ENCODE data around the gene MAD2L1BP. TPM values are rescaled to one million over a fixed set of nuclear protein-coding genes. Genes with fewer than 3 reads are reported as not detected.
"Not testable (repeated sequence)": the region's sequence is repeated elsewhere in the genome, so short reads cannot be mapped to it uniquely, and the experiment has no call there.

The MAD2L1BP gene
- total RNA-seq, result 34.8 and 39.0 TPM in 2 replicates

- no peaks in the 10 kb centered on the region for H3K9me3 Mint-ChIP-seq
- peak within 1 kb of the TSS; percentile 94 for H3K4me3 Mint-ChIP-seq
- H3K27me3 Mint-ChIP-seq (ENCODE audit: insufficient read depth), result no peaks in the 10 kb centered on the region
- H3K4me1 Mint-ChIP-seq (ENCODE audit: low read depth), result peaks cover 52% of the 10 kb centered on the region
- peak; percentile 88 for DNase-seq (ENCODE audit: low spot score)
- peak within 1 kb of the TSS; percentile 90 for H3K27ac Mint-ChIP-seq
- intact Hi-C loops (cut with micrococcal nuclease), result loop anchor here (1.0 to 10.0 kb wide), 5 partner anchors 10 to 1901 kb away; partner anchors contain the start of genes MRPS18A, RSPH9 and TFEB
- H3K36me3 Mint-ChIP-seq (ENCODE audit: low read depth), result peaks cover 28% of the 10 kb centered on the region
Observed at GRCh38 chr6:43635387-43636307, at the start of gene MAD2L1BP. TSS of gene MAD2L1BP (plus strand) at chr6:43635840. CDS start at chr6:43635876, 36 bp downstream.

DNA sequence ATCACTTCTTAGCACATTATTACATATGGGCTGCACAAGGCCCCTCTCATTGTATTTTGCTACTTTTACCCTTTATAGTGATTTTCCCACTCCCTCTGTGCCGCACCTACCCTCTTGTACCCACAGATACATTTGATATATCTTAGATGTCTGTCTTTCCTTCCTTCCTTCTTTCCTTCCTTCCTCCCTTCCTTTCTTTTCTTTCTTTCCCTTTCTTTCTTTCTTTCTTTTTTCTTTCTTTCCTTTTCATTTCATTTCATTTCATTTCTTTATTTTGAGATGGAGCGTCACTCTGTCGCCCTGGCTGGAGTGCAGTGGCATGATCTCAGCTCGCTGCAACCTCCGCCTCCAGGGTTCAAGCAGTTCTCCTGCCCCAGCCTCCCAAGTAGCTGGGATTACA is 47.4 kb upstream of the MAD2L1BP start:
- no peaks in the 10 kb centered on the region for H3K27me3 Mint-ChIP-seq (ENCODE audit: insufficient read depth)
- H3K36me3 Mint-ChIP-seq (ENCODE audit: low read depth), result peaks cover 57% of the 10 kb centered on the region
- DNase-seq (ENCODE audit: low spot score), result no peak
- H3K27ac Mint-ChIP-seq, result no peak overlapping the region
- peaks cover 37% of the 10 kb centered on the region for H3K4me1 Mint-ChIP-seq (ENCODE audit: low read depth)
- H3K4me3 Mint-ChIP-seq, result no peak overlapping the region
- intact Hi-C loops (cut with micrococcal nuclease), result no loop called here
- no peaks in the 10 kb centered on the region for H3K9me3 Mint-ChIP-seq

DNA sequence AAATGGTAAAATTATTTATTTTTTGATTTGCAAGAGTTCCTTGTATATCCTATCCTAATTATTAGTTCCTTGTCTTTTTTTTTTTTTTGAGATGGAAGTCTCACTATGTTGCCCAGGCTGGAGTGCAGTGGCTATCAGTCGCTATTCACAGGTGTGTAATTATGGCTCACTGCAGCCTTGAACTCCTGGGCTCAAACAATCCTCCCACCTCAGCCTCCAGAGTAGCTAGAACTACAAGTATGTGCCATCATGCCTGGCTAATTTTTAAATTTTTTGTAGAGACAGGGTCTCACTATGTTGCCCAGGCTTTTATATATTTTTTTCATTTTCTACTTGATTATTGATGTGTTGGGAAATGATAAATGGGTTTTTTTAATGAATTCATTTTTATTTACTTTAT is 46.1 kb upstream of the MAD2L1BP start:
- H3K27me3 Mint-ChIP-seq (ENCODE audit: insufficient read depth); DNase-seq (ENCODE audit: low spot score); H3K9me3 Mint-ChIP-seq; H3K4me3 Mint-ChIP-seq; H3K27ac Mint-ChIP-seq; intact Hi-C loops (cut with micrococcal nuclease): not testable (repeated sequence)
- peaks cover 46% of the 10 kb centered on the region for H3K36me3 Mint-ChIP-seq (ENCODE audit: low read depth)
- H3K4me1 Mint-ChIP-seq (ENCODE audit: low read depth), result peaks cover 23% of the 10 kb centered on the region

GRCh38 chr6:43593938-43594337 is 41.7 kb upstream of the MAD2L1BP start:
- intact Hi-C loops (cut with micrococcal nuclease), result no loop called here
- no peaks in the 10 kb centered on the region for H3K9me3 Mint-ChIP-seq
- no peaks in the 10 kb centered on the region for H3K4me1 Mint-ChIP-seq (ENCODE audit: low read depth)
- H3K36me3 Mint-ChIP-seq (ENCODE audit: low read depth), result peaks cover 28% of the 10 kb centered on the region
- no peak overlapping the region for H3K4me3 Mint-ChIP-seq
- H3K27ac Mint-ChIP-seq, result no peak overlapping the region
- no peak for DNase-seq (ENCODE audit: low spot score)
- H3K27me3 Mint-ChIP-seq (ENCODE audit: insufficient read depth), result no peaks in the 10 kb centered on the region

DNA sequence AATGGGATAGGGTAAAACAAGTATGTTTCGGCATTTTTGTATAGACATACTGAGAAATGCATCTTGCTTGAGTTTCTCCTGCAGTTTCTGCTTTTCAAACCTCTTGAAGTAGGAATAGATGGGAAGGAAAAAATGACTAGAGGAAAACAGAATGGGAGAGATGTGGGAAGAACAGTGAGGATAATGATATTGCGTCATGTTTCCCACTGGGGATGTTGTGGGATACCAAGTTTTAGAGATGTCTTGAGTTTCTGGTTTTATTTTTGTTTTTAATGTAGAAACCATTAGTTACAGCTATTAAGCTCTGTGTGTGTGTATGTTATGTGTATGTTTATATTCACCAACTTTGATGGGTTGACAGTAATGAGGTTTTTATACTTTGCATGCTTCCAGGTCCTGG is 35.0 kb upstream of the MAD2L1BP start:
- no peak overlapping the region for H3K4me3 Mint-ChIP-seq
- no peaks in the 10 kb centered on the region for H3K27me3 Mint-ChIP-seq (ENCODE audit: insufficient read depth)
- no peak overlapping the region for H3K27ac Mint-ChIP-seq
- DNase-seq (ENCODE audit: low spot score), result no peak
- H3K9me3 Mint-ChIP-seq, result no peaks in the 10 kb centered on the region
- H3K4me1 Mint-ChIP-seq (ENCODE audit: low read depth), result no peaks in the 10 kb centered on the region
- intact Hi-C loops (cut with micrococcal nuclease), result no loop called here
- peaks cover 32% of the 10 kb centered on the region for H3K36me3 Mint-ChIP-seq (ENCODE audit: low read depth)

- H3K4me3 Mint-ChIP-seq, result no peak overlapping the region
- no peak for DNase-seq (ENCODE audit: low spot score)
- intact Hi-C loops (cut with micrococcal nuclease), result no loop called here
- H3K27me3 Mint-ChIP-seq (ENCODE audit: insufficient read depth), result no peaks in the 10 kb centered on the region
- peaks cover 34% of the 10 kb centered on the region for H3K36me3 Mint-ChIP-seq (ENCODE audit: low read depth)
- no peaks in the 10 kb centered on the region for H3K9me3 Mint-ChIP-seq
- peaks cover 4% of the 10 kb centered on the region for H3K4me1 Mint-ChIP-seq (ENCODE audit: low read depth)
- H3K27ac Mint-ChIP-seq, result no peak overlapping the region
Observed at GRCh38 chr6:43604174-43604573, 31.5 kb upstream of the MAD2L1BP start.

DNA sequence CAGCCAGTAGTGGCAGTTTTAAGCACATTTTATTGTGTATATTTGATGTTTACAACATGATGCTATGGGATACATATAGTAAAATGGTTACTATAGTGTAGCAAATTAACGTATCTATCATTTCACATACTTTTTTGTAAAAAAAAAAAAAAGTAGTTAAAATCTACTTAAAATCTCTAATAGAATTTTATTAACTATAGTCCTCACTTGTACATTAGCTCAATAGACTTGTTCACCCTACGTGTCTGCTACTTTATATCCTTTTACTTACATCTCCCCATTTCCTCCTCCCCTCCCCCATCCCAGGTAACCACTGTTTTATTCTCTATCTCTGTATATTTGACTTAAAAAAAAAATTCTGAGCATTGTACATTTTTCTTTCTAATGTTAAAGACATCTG is 29.6 kb upstream of the MAD2L1BP start:
- H3K4me1 Mint-ChIP-seq (ENCODE audit: low read depth), result peaks cover 4% of the 10 kb centered on the region
- no peaks in the 10 kb centered on the region for H3K9me3 Mint-ChIP-seq
- DNase-seq (ENCODE audit: low spot score), result no peak
- peaks cover 38% of the 10 kb centered on the region for H3K36me3 Mint-ChIP-seq (ENCODE audit: low read depth)
- H3K27ac Mint-ChIP-seq, result no peak overlapping the region
- no peak overlapping the region for H3K4me3 Mint-ChIP-seq
- H3K27me3 Mint-ChIP-seq (ENCODE audit: insufficient read depth), result no peaks in the 10 kb centered on the region
- intact Hi-C loops (cut with micrococcal nuclease), result no loop called here

DNA sequence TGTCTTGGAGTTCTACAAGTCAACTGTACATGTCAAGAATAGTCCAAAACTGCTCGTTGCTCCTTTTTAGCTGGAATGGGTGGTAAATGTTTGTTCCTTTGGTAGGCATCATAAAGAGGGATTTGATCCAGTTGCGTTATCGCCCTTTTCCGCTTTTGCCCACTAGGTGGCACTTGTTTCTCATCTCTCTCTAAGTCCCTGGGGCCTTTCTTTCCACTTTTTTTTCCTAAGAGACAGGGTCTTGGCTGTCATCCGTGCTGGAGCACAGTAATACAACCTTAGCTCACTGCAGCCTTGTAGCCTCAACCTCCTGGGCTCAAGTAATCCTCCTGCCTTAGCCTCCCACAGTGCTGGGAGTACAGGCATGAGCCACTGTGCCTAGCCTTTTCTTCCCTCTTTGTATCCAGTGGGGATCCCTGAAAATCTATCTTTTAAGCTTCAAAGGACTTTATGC is 27.3 kb upstream of the MAD2L1BP start:
- intact Hi-C loops (cut with micrococcal nuclease), result loop anchor here (1.0 to 2.0 kb wide), 2 partner anchors 18 to 471 kb away; no protein-coding TSS in a partner anchor
- Mint-ChIP-seq H3K27me3 (ENCODE audit: insufficient read depth) (no peaks in the 10 kb centered on the region), H3K27ac (peak overlapping the region; percentile 18), H3K4me1 (ENCODE audit: low read depth) (peaks cover 4% of the 10 kb centered on the region), H3K9me3 (no peaks in the 10 kb centered on the region), H3K4me3 (no peak overlapping the region), H3K36me3 (ENCODE audit: low read depth) (peaks cover 37% of the 10 kb centered on the region)
- DNase-seq (ENCODE audit: low spot score), result no peak

DNA sequence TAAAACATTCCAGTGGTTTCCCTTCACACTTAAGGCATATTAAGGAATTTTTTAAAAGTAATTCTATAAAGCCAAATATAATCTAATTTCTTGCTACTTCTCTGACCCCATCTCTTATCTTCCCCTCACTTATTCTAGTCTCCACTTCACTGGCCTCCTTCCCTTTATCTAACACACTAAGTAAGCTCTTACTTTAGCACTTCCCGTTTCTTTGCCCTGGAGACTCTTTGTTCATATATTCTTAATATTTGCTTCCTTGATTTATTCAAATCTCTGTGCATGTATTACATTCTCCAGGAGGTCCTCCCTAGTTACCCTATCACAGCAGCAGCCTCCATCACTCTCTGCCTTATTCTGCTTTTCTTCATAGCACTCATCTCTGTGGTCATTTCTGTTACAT is 26.8 kb upstream of the MAD2L1BP start:
- Mint-ChIP-seq H3K27me3 (ENCODE audit: insufficient read depth) (no peaks in the 10 kb centered on the region), H3K4me1 (ENCODE audit: low read depth) (peaks cover 4% of the 10 kb centered on the region), H3K36me3 (ENCODE audit: low read depth) (peaks cover 36% of the 10 kb centered on the region), H3K4me3 (no peak overlapping the region), H3K9me3 (no peaks in the 10 kb centered on the region), H3K27ac (peak overlapping the region; percentile 21)
- no peak for DNase-seq (ENCODE audit: low spot score)
- intact Hi-C loops (cut with micrococcal nuclease), result loop anchor here (1.0 to 2.0 kb wide), 2 partner anchors 18 to 470 kb away; no protein-coding TSS in a partner anchor

DNA sequence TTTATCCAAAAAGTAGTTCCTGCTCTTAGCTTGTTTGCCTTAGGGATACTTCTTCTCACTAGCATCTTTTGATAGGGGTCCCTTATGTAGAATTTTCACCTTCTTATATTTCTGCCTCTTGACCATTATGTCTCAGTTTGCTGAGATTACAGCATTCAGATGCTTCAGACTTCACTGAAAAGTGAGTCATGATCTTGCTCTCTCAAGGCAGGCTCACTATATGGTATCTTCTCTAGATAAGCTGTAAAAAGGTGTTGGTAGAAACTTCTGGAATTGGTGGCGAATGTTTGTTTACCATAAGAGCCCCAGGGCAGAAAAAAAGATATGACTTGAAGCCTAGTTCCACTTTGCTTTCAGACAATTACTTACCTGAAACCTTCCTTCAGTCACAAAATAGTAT is 26.2 kb upstream of the MAD2L1BP start:
- no peak for DNase-seq (ENCODE audit: low spot score)
- peaks cover 4% of the 10 kb centered on the region for H3K4me1 Mint-ChIP-seq (ENCODE audit: low read depth)
- no peaks in the 10 kb centered on the region for H3K27me3 Mint-ChIP-seq (ENCODE audit: insufficient read depth)
- H3K9me3 Mint-ChIP-seq, result no peaks in the 10 kb centered on the region
- intact Hi-C loops (cut with micrococcal nuclease), result loop anchor here (2.0 kb wide), 1 partner anchor 17 kb away; no protein-coding TSS in a partner anchor
- H3K27ac Mint-ChIP-seq, result no peak overlapping the region
- peaks cover 36% of the 10 kb centered on the region for H3K36me3 Mint-ChIP-seq (ENCODE audit: low read depth)
- no peak overlapping the region for H3K4me3 Mint-ChIP-seq

GRCh38 chr6:43610431-43610830 is 25.2 kb upstream of the MAD2L1BP start:
- H3K4me3 Mint-ChIP-seq, result no peak overlapping the region
- no peaks in the 10 kb centered on the region for H3K27me3 Mint-ChIP-seq (ENCODE audit: insufficient read depth)
- H3K9me3 Mint-ChIP-seq, result no peaks in the 10 kb centered on the region
- no peak for DNase-seq (ENCODE audit: low spot score)
- peaks cover 4% of the 10 kb centered on the region for H3K4me1 Mint-ChIP-seq (ENCODE audit: low read depth)
- peak overlapping the region; percentile 66 for H3K27ac Mint-ChIP-seq
- intact Hi-C loops (cut with micrococcal nuclease), result no loop called here
- peaks cover 31% of the 10 kb centered on the region for H3K36me3 Mint-ChIP-seq (ENCODE audit: low read depth)

GRCh38 chr6:43613721-43614395 is 21.8 kb upstream of the MAD2L1BP start:
- no peak for DNase-seq (ENCODE audit: low spot score)
- intact Hi-C loops (cut with micrococcal nuclease), result no loop called here
- Mint-ChIP-seq H3K27me3 (ENCODE audit: insufficient read depth) (no peaks in the 10 kb centered on the region), H3K9me3 (no peaks in the 10 kb centered on the region), H3K36me3 (ENCODE audit: low read depth) (peaks cover 29% of the 10 kb centered on the region), H3K4me1 (ENCODE audit: low read depth) (no peaks in the 10 kb centered on the region), H3K4me3 (no peak overlapping the region), H3K27ac (no peak overlapping the region)

GRCh38 chr6:43614396-43614730 is 21.3 kb upstream of the MAD2L1BP start:
- no peaks in the 10 kb centered on the region for H3K27me3 Mint-ChIP-seq (ENCODE audit: insufficient read depth)
- peaks cover 28% of the 10 kb centered on the region for H3K36me3 Mint-ChIP-seq (ENCODE audit: low read depth)
- intact Hi-C loops (cut with micrococcal nuclease), result no loop called here
- no peak overlapping the region for H3K27ac Mint-ChIP-seq
- no peaks in the 10 kb centered on the region for H3K4me1 Mint-ChIP-seq (ENCODE audit: low read depth)
- H3K9me3 Mint-ChIP-seq, result no peaks in the 10 kb centered on the region
- H3K4me3 Mint-ChIP-seq, result no peak overlapping the region
- DNase-seq (ENCODE audit: low spot score), result no peak

Measured in activated T-helper 1 cell treated with anti-CD3 and anti-CD28 coated beads, Interleukin-12 subunit alpha, Interleukin-12 subunit beta, Interleukin-2, Interleukin-4 antibody, amounts not matched to agents 30 ng/mL and 10 ng/mL and 1 ng/mL, durations not matched to agents 14 hours and 24 hours and 36 hours (primary cell).